NT2/D1 (cell line): ENCODE measurements around the gene MSH5.

Experiments
- DNase-seq: peaks from one replicate; pipeline ENCODE4 v3.0.0-alpha.2; 2011; ENCODE audit warnings: low read depth, low spot score
- H3K27me3 ChIP-seq: 2 replicates; pipeline ENCODE4 v1.6.0; 2011; ENCODE audit warnings: mild to moderate bottlenecking; ENCODE audit not compliant: insufficient read length, insufficient read depth
- H3K36me3 ChIP-seq: 2 replicates; pipeline ENCODE4 v1.6.1; 2011; ENCODE audit warnings: mild to moderate bottlenecking, low read length, mixed read lengths; ENCODE audit not compliant: insufficient read depth, insufficient read length
- H3K4me1 ChIP-seq: 2 replicates; pipeline ENCODE4 v1.5.1; 2011; ENCODE audit not compliant: insufficient read depth, insufficient read length
- H3K4me3 ChIP-seq: 2 replicates; pipeline ENCODE4 v1.5.1; 2011; ENCODE audit warnings: low read depth; ENCODE audit not compliant: insufficient read length
- H3K9ac ChIP-seq: 2 replicates; pipeline ENCODE4 v1.6.0; 2011; ENCODE audit warnings: low read depth; ENCODE audit not compliant: insufficient read length
- H3K9me3 ChIP-seq: 2 replicates; pipeline ENCODE4 v1.5.1; 2011; ENCODE audit warnings: mild to moderate bottlenecking, low read length; ENCODE audit not compliant: insufficient read depth
- SUZ12 ChIP-seq: IDR thresholded peaks from 2 replicates; pipeline ENCODE4 v1.6.1; 2011; ENCODE audit not compliant: insufficient read length, insufficient read depth; ENCODE audit errors: extremely low read depth
- YY1 ChIP-seq: IDR thresholded peaks from 2 replicates; pipeline ENCODE4 v1.6.1; 2011; ENCODE audit not compliant: insufficient read length, insufficient read depth
- ZNF274 ChIP-seq: IDR thresholded peaks from 2 replicates; pipeline ENCODE4 v1.6.1; 2011; ENCODE audit warnings: mild to moderate bottlenecking, low read depth, low read length

The MSH5 gene

DNA sequence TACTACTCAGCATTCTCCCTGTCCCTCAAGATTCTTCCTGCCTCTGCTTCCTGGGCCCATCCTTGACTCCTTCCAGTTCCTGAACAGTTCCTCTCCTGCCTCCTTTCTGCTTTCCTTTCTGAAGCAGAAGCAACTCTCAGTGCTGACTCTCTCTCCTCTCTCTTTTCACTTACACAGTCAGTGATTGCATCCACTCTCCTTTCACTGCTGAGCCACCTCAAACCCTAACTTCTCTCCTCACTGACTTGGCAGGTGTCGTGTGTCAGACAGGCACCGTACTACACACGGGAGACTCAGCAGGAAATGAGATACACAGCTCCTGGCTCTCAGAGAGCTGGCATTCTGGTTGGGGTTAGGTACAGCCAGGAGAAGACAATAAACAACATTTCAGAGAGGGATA, 42.2 kb upstream of the MSH5 start:
- TF ChIP-seq SUZ12 (no peak), YY1 (no peak), ZNF274 (no peak)
- peaks cover 5% of the 10 kb centered on the region for H3K4me1 ChIP-seq
- H3K4me3 ChIP-seq, result no peak overlapping the region
- H3K9me3 ChIP-seq, result no peaks in the 10 kb centered on the region
- H3K36me3 ChIP-seq, result peaks cover 64% of the 10 kb centered on the region
- DNase-seq, result no peak
- no peaks in the 10 kb centered on the region for H3K27me3 ChIP-seq
- H3K9ac ChIP-seq, result no peak overlapping the region

DNA sequence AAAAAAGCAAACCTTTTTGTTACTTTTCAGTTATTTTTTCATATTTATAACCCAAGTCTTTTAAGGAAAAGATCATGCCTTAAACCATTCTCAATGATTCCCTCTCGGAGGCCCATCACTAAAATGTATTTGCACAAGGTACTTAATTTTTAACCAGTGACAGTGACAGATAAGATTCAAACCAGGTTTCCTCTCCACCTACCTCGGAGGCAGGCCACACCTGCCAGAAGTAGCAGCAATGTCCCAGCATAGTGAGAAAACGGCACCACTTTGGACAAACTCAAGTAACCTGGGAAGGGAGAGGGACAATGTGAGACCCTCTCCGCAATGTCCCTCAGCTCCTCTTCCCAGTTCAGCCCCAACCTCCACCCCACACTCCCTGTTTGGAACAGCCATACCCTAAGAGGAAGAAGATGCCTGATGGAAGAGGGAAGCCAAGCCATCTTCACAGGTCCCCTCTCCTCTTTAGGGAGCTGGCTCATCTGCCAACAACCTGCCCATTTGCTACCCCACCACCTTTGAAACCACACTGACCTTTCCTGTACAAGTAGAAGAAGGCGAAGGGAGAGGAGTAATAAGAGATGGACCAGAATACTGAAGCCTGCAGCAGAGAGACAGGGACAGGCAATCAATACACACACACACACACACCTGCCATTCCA, 38.9 kb upstream of the MSH5 start:
- no peaks in the 10 kb centered on the region for H3K9me3 ChIP-seq
- H3K36me3 ChIP-seq, result peaks cover 43% of the 10 kb centered on the region
- no peak overlapping the region for H3K9ac ChIP-seq
- H3K4me3 ChIP-seq, result no peak overlapping the region
- DNase-seq, result no peak
- TF ChIP-seq SUZ12, result no peak
- no peak for TF ChIP-seq ZNF274
- no peak for TF ChIP-seq YY1
- H3K27me3 ChIP-seq, result no peaks in the 10 kb centered on the region
- peaks cover 5% of the 10 kb centered on the region for H3K4me1 ChIP-seq

DNA sequence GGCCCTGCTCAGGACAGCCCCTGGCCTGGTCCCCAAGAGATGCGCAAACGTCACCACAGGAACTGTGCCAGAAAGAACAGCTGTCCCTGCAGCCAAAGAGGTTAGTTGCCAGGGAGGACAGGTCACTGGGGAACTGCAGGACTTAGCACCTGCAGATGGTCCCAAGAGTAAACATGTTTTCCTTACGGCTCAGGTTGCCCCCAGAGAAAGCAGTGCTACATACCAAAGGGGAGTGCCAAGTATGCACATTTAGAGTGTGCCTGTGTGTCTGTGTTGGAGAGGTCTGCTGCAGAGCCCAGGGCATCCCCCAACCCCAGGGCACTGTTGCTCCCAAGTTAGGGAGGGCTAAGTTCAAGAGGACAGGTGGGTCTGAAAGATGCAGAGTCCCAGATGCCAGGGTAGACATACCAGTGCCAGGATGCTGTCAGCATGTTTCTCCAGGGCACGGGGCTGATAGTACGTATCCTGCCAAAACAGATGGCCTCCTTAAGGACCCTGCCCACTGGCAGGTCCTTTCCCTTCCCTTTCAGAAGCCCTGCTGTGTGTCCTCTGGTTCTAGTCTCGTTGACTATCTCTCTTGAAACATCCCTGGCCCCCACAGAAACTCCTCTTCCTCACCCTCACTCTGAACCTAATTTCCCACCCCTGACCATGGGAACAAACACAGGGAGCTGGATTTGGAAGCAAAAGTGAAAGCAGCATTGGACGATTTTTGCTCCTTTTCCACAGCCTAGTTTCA, 38.0 kb upstream of the MSH5 start:
- DNase-seq, result no peak
- H3K9ac ChIP-seq, result peak overlapping the region; percentile 93
- peaks cover 5% of the 10 kb centered on the region for H3K4me1 ChIP-seq
- peaks cover 36% of the 10 kb centered on the region for H3K36me3 ChIP-seq
- no peaks in the 10 kb centered on the region for H3K27me3 ChIP-seq
- H3K4me3 ChIP-seq, result peak overlapping the region; percentile 87
- TF ChIP-seq YY1 (no peak), ZNF274 (no peak), SUZ12 (no peak)
- no peaks in the 10 kb centered on the region for H3K9me3 ChIP-seq

DNA sequence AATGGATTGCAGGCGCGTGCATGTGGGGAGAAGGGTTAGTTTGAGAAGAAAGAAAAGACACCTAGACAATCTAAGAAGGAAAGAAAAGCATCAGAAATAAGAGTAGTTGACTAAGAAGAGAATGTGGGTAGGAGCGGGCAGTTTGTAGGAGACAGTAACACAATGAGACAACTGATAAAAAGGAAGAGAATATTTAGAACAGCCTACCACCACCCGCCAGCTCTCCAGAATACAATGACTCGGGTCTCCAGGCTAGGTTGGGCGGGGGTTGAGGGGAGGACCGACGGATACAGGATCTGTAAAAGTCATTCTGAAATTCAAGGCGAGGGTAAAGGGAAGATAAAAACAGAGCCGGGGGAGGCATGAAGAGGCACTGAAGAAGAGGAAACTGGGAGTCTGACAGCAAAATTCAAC, 37.4 kb upstream of the MSH5 start:
- H3K36me3 ChIP-seq, result peaks cover 31% of the 10 kb centered on the region
- DNase-seq, result no peak
- H3K27me3 ChIP-seq, result no peaks in the 10 kb centered on the region
- no peak for TF ChIP-seq YY1
- no peak for TF ChIP-seq SUZ12
- TF ChIP-seq ZNF274, result no peak
- H3K9me3 ChIP-seq, result no peaks in the 10 kb centered on the region
- H3K4me3 ChIP-seq, result peak overlapping the region; percentile 87
- H3K4me1 ChIP-seq, result peaks cover 5% of the 10 kb centered on the region
- peak overlapping the region; percentile 93 for H3K9ac ChIP-seq

DNA sequence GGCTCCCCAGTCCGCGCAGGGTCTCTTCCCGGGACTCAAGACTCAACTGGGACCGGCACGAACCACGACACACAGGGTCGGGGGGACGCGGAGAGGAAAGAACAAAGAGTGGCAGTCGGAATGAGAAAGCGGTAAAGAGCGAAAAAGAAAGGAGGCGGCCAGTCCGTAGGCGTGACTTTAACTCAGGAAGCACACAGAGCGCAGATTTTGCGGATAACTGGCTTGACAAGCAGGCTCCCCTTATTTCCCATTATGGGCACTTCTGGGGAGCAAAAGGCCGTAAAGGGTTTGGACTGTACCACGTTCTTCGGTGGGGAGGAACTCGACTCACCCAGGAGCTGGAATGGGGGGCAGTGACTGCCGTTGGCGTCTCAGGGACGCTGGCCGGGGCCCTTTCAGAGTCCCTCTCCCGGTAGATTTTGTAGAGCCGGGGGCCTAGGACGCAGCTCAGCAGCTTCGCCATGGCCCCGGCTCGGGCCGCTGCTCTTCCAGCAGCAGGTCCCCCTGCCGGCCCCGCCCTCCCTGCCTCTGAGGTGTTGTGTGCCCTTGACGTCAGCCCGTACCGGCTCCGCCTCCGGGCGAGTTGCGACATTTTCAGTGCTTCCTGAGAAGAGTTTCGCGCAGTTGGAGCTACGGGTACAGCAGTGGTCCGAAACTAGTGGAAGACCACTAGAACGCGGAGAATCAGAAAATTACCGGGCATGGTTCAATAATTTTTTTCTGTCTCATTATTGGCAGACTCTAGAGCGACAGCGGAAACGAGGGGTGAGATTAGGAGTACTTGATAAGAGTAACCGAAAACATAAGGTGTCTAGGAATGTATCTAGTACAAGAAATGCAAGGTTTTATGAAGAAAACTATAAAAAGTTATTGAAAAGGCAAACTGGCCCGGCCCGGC, 36.7 kb upstream of the MSH5 start, which contains the start of gene ABHD16A:
ABHD16A (minus strand) TSS at position 506 of the 898 bp plus-strand sequence; CDS start at position 463, 43 bp downstream.
- Histone ChIP-seq H3K9ac (peak within 1 kb of the TSS; percentile 93), H3K4me3 (peak within 1 kb of the TSS; percentile 87), H3K9me3 (no peaks in the 10 kb centered on the region), H3K27me3 (no peaks in the 10 kb centered on the region), H3K36me3 (peaks cover 27% of the 10 kb centered on the region), H3K4me1 (peaks cover 5% of the 10 kb centered on the region)
- DNase-seq, result peak; percentile 95
- TF ChIP-seq YY1 (no peak), SUZ12 (no peak), ZNF274 (no peak)

DNA sequence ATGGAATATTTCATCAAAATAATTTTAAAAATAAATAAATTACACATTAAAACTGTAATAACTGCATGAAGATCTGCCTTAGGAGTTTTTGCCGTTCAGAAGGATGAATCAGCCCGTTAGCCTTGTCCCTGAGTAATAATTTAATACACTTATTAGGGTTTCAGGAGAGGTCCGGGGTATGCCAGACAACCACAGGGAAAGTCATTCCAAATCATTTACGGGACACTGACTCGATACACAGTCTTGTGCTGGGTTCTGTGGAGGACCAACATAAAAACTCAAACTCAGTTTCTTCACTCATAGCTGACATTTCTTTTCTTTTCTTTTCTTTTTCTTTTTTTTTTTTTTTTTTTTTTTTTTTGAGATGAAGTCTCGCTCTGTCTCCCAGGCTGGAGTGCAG, 33.9 kb upstream of the MSH5 start:
- no peak for DNase-seq
- H3K4me1 ChIP-seq, result peaks cover 5% of the 10 kb centered on the region
- no peak for TF ChIP-seq SUZ12
- no peak for TF ChIP-seq ZNF274
- TF ChIP-seq YY1, result no peak
- H3K9me3 ChIP-seq, result no peaks in the 10 kb centered on the region
- H3K27me3 ChIP-seq, result no peaks in the 10 kb centered on the region
- H3K4me3 ChIP-seq, result no peak overlapping the region
- peaks cover 10% of the 10 kb centered on the region for H3K36me3 ChIP-seq
- no peak overlapping the region for H3K9ac ChIP-seq

DNA sequence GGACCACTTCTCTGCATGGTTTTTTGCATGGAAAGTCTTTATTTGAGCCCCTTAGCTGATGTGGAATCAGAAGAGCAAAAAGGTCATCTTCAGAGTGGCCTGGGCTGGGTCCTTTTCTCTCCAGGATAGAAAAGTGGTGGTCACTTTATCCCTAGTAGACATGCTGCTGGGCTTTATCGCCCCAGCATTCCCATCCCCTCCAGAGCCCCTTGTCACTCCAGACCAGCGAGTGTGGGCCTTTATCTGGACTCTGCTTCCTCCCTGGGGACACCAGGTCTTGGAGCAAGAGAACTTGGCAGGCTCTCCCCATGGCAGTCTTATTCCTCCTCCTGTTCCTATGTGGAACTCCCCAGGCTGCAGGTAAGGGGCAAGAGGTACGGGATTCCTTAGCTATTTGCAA, 33.2 kb upstream of the MSH5 start, which contains the start of gene LY6G6F:
LY6G6F (plus strand) TSS at position 268 of the 400 bp plus-strand sequence; CDS start at position 309, 41 bp downstream.
- no peak for DNase-seq
- Histone ChIP-seq H3K36me3 (peaks cover 4% of the 10 kb centered on the region), H3K9ac (no peak within 1 kb of the TSS), H3K4me1 (peaks cover 4% of the 10 kb centered on the region), H3K9me3 (no peaks in the 10 kb centered on the region), H3K27me3 (no peaks in the 10 kb centered on the region), H3K4me3 (no peak within 1 kb of the TSS)
- TF ChIP-seq ZNF274, result no peak
- no peak for TF ChIP-seq SUZ12
- no peak for TF ChIP-seq YY1
